Endothelial cell of umbilical vein (primary cell): Measurements from ENCODE around the gene TTLL9. TPM values are rescaled to one million over a fixed set of nuclear protein-coding genes. Genes with fewer than 3 reads are reported as not detected.

Experiments used
- BruUV-seq: library from RNA; stranded (reverse); fragments of 400-500 nt; replicated peaks from 2 replicates; lab custom pipeline; 2021; lab: Mats Ljungman, UMichigan
- CTCF ChIA-PET: fragments of 300-600, 350-600 bp; sonication (Branson Sonifier 250); formaldehyde crosslinking; loops from one replicate; lab custom pipeline; 2021; ENCODE audit warnings: antibody characterized with exemption, inconsistent platforms; lab: Charles Lee
- POLR2A ChIA-PET: fragments of 300-600, 350-600 bp; sonication (Branson Sonifier 250); formaldehyde crosslinking; loops from one replicate; lab custom pipeline; 2021; ENCODE audit warnings: antibody characterized with exemption, inconsistent platforms; lab: Charles Lee
- DNase-seq: peaks from one replicate; pipeline ENCODE4 v3.0.0-alpha.2; 2011; ENCODE audit warnings: low read depth, low spot score
- FAIRE-seq: peaks from 2 replicates; lab custom pipeline; 2011; peaks lifted over from hg19 to GRCh38; lab: Jason Lieb, UNC
- H2AFZ ChIP-seq: 2 replicates; pipeline ENCODE4 v1.6.0; 2012; ENCODE audit warnings: low read depth, low read length, control low read depth, inconsistent platforms
- H3K27ac ChIP-seq: 2 replicates; pipeline ENCODE4 v1.5.1; 2011; ENCODE audit warnings: low read depth, mild to moderate bottlenecking, control low read depth, low read length, moderate library complexity; ENCODE audit not compliant: insufficient read depth
- H3K27me3 ChIP-seq, 2 experiments: 2 replicates each; pipeline versions ENCODE4 v1.6.0 to v1.6.1; 2011; ENCODE audit warnings: low read length in 2 of 2, mixed read lengths in 1 of 2; ENCODE audit not compliant: control insufficient read depth in 2 of 2, insufficient read depth in 2 of 2
- H3K36me3 ChIP-seq, 2 experiments: 2 replicates in 1 of 2; 3 replicates in 1 of 2; pipeline ENCODE4 v1.5.1; 2011; ENCODE audit warnings: low read length in 2 of 2, mild to moderate bottlenecking in 1 of 2, moderate library complexity in 1 of 2; ENCODE audit not compliant: control insufficient read depth in 2 of 2, insufficient read depth in 2 of 2; ENCODE audit errors: extremely low read depth in 1 of 2
- H3K4me1 ChIP-seq: 3 replicates; pipeline ENCODE4 v1.5.1; 2011; ENCODE audit warnings: mild to moderate bottlenecking, low read length; ENCODE audit not compliant: control insufficient read depth, insufficient read depth; ENCODE audit errors: extremely low read depth
- H3K4me2 ChIP-seq: 2 replicates; pipeline ENCODE4 v1.6.1; 2011; ENCODE audit warnings: low read length, control low read depth, mixed read lengths; ENCODE audit not compliant: insufficient read depth
- H3K4me3 ChIP-seq, 3 experiments: fragments of 200-600 bp in 1 of 3; sonication (generic), shearing (Covaris generic) in 1 of 3; replicated peaks in 1 of 3; 2 replicates each; pipeline ENCODE4 v1.5.1; 2011 to 2016; ENCODE audit warnings: control low read depth in 3 of 3, low read length in 3 of 3, mild to moderate bottlenecking in 2 of 3, inconsistent platforms in 1 of 3, low read depth in 1 of 3, moderate library complexity in 1 of 3; ENCODE audit not compliant: insufficient read depth in 1 of 3
- H3K79me2 ChIP-seq: 2 replicates; pipeline ENCODE4 v1.6.0; 2012; ENCODE audit warnings: low read length, inconsistent platforms; ENCODE audit not compliant: control insufficient read depth, insufficient read depth
- H3K9ac ChIP-seq: replicated peaks from 2 replicates; pipeline ENCODE3; 2011; ENCODE audit warnings: low read length, control low read depth; ENCODE audit not compliant: insufficient read depth; ENCODE audit errors: extremely low read depth
- H3K9me1 ChIP-seq: replicated peaks from 3 replicates; pipeline ENCODE4 v1.6.0; 2011; ENCODE audit warnings: mild to moderate bottlenecking, low read length; ENCODE audit not compliant: control insufficient read depth, insufficient read depth; ENCODE audit errors: extremely low read depth
- H3K9me3 ChIP-seq: replicated peaks from 2 replicates; pipeline ENCODE4 v1.5.1; 2012; ENCODE audit warnings: low read length, inconsistent platforms; ENCODE audit not compliant: control insufficient read depth, insufficient read depth
- H4K20me1 ChIP-seq: replicated peaks from 2 replicates; pipeline ENCODE3; 2011; ENCODE audit warnings: mild to moderate bottlenecking, low read length; ENCODE audit not compliant: control insufficient read depth, insufficient read depth; ENCODE audit errors: extremely low read depth
- CTCF ChIP-seq, 2 donors: IDR thresholded peaks; 1 replicate in 1 of 2; 2 replicates in 1 of 2; pipeline ENCODE4 v1.5.1; 2011; ENCODE audit warnings: low read length in 2 of 2, mild to moderate bottlenecking in 2 of 2, moderate library complexity in 2 of 2, control low read depth in 1 of 2, inconsistent platforms in 1 of 2, low read depth in 1 of 2; ENCODE audit not compliant: insufficient read depth in 1 of 2; ENCODE audit errors: extremely low read depth in 1 of 2
- EZH2 ChIP-seq: IDR thresholded peaks from 2 replicates; pipeline ENCODE4 v1.6.1; 2012; ENCODE audit warnings: borderline replicate concordance, low read depth, mild to moderate bottlenecking, moderate library complexity, low read length, inconsistent platforms; ENCODE audit not compliant: severe bottlenecking
- GATA2 ChIP-seq: IDR thresholded peaks from 2 replicates; pipeline ENCODE4 v1.7.0; 2011; ENCODE audit warnings: low read depth, mild to moderate bottlenecking, moderate library complexity, mixed read lengths, low read length; ENCODE audit not compliant: insufficient read length, insufficient read depth
- JUN ChIP-seq: IDR thresholded peaks from 2 replicates; pipeline ENCODE4 v1.6.1; 2011; ENCODE audit warnings: borderline replicate concordance, low read depth; ENCODE audit not compliant: insufficient read length, insufficient read depth
- MAX ChIP-seq: IDR thresholded peaks from 2 replicates; pipeline ENCODE4 v1.6.1; 2011; ENCODE audit not compliant: insufficient read depth, insufficient read length
- MYC ChIP-seq: IDR thresholded peaks from one replicate; pipeline ENCODE4 v1.6.1; 2011; ENCODE audit warnings: mild to moderate bottlenecking, low read depth, low read length
- POLR2A ChIP-seq: IDR thresholded peaks from 2 replicates; pipeline ENCODE4 v1.6.1; 2012; ENCODE audit warnings: low read depth, mild to moderate bottlenecking, control low read depth, low read length
- dilution Hi-C: fragments of 300-500 bp; cut with MboI; formaldehyde crosslinking; loops from one replicate; pipeline ENCODE4 v1.15.0; 2019; ENCODE audit warnings: low sequenced_read_pairs; ENCODE audit not compliant: extremely low pct_ligation_motif_present
- intact Hi-C: fragments of 100-400 bp; cut with micrococcal nuclease; formaldehyde crosslinking; loops from one replicate; pipeline ENCODE4 v1.10.0; 2022
- polyA plus RNA-seq, 4 experiments: library from polyadenylated mRNA; depleted of rRNA in 3 of 4; stranded (reverse) in 3 of 4; unstranded in 1 of 4; fragments of >200 nt; gene quantifications; 2 replicates each; pipeline versions ENCODE4 v1.2.1 to v1.2.3, GENCODE V29; 2011 to 2012; ENCODE audit warnings: missing spikeins in 1 of 4
- total RNA-seq: library from RNA; stranded (reverse); gene quantifications from 2 replicates; pipeline ENCODE4 v1.2.3, GENCODE V29; 2021

Gene TTLL9
- total and polyA plus RNA-seq, 2 donors (not counting 3 experiments of a cell fraction or from before 2014, with no cell fraction given), result 0.03 TPM; not detected in 1

GRCh38 chr20:31894980-31895675 is 24.7 kb downstream of the TTLL9 start:
- Histone ChIP-seq H3K9me1 (no peaks in the 10 kb centered on the region), H4K20me1 (no peaks in the 10 kb centered on the region), H3K4me3 (no peak overlapping the region), H3K36me3 (no peaks in the 10 kb centered on the region), H3K4me2 (no peak overlapping the region), H3K79me2 (no peaks in the 10 kb centered on the region), H3K9ac (no peak overlapping the region), H2AFZ (no peak overlapping the region), H3K9me3 (no peaks in the 10 kb centered on the region), H3K27me3 (peaks cover 4 to 5% of the 10 kb centered on the region in 2 experiments), H3K27ac (no peak overlapping the region), H3K4me1 (no peaks in the 10 kb centered on the region)
- dilution Hi-C loops (no loop called here), intact Hi-C loops (no loop called here)
- FAIRE-seq (peak; percentile 44), DNase-seq (peak; percentile 58)
- no TSS peak for BruUV-seq
- ChIA-PET CTCF (interaction anchor here (1.0 to 1.4 kb wide), 3 partner anchors 9 to 42 kb away, joined by 3 to 5 read pairs (median 4); no protein-coding TSS in a partner anchor), POLR2A (no interaction called here)
- no peak for TF ChIP-seq MYC
- no peak for TF ChIP-seq CTCF (IDR thresholded peaks at IDR 0.05; ENCODE audit: extremely low read depth in 1 of 2, insufficient read depth in 1 of 2, low read depth in 1 of 2, low read length in 2 of 2)
- TF ChIP-seq MAX, result no peak
- no peak for TF ChIP-seq GATA2
- TF ChIP-seq POLR2A, result no peak
- no peak for TF ChIP-seq JUN
- no peak for TF ChIP-seq EZH2
